AG09309 (cell line): ENCODE data around the gene HTR3C.

Source experiments
- DNase-seq: peaks from one replicate; pipeline ENCODE4 v3.0.0-alpha.2; 2010; ENCODE audit warnings: low read depth
- H3K4me3 ChIP-seq: 2 replicates; pipeline ENCODE4 v1.5.1; 2011; ENCODE audit warnings: mild to moderate bottlenecking, low read depth, low read length, moderate library complexity; ENCODE audit not compliant: control insufficient read depth
- TF ChIP-seq, protein P1 (sequence below): IDR thresholded peaks from 2 replicates; pipeline ENCODE4 v1.5.1; 2011; ENCODE audit warnings: mild to moderate bottlenecking, low read depth, low read length, inconsistent platforms; ENCODE audit not compliant: insufficient read depth, control insufficient read depth; ENCODE audit errors: missing control alignments

HTR3C gene

DNA sequence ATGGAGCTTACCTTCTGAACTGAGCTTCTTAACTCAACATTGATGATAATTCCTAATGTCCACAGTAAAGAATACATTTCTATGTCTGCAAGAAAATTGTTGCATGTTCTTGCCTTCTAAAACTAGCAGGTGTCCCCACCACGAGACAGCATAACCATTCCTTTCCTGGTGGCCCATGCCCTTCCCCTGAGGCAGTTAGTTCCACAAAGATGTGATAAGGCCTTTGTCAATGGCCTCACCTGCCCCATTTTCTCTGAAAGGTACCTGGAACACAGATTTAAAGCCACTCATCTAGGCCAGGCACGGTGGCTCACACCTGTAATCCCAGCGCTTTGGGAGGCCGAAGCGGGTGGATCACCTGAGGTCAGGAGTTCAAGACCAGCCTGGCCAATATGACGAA lies 23.1 kb downstream of the HTR3C start:
- DNase-seq, result no peak
- no peak overlapping the region for H3K4me3 ChIP-seq
- TF ChIP-seq, protein P1, sequence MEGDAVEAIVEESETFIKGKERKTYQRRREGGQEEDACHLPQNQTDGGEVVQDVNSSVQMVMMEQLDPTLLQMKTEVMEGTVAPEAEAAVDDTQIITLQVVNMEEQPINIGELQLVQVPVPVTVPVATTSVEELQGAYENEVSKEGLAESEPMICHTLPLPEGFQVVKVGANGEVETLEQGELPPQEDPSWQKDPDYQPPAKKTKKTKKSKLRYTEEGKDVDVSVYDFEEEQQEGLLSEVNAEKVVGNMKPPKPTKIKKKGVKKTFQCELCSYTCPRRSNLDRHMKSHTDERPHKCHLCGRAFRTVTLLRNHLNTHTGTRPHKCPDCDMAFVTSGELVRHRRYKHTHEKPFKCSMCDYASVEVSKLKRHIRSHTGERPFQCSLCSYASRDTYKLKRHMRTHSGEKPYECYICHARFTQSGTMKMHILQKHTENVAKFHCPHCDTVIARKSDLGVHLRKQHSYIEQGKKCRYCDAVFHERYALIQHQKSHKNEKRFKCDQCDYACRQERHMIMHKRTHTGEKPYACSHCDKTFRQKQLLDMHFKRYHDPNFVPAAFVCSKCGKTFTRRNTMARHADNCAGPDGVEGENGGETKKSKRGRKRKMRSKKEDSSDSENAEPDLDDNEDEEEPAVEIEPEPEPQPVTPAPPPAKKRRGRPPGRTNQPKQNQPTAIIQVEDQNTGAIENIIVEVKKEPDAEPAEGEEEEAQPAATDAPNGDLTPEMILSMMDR, result no peak

DNA sequence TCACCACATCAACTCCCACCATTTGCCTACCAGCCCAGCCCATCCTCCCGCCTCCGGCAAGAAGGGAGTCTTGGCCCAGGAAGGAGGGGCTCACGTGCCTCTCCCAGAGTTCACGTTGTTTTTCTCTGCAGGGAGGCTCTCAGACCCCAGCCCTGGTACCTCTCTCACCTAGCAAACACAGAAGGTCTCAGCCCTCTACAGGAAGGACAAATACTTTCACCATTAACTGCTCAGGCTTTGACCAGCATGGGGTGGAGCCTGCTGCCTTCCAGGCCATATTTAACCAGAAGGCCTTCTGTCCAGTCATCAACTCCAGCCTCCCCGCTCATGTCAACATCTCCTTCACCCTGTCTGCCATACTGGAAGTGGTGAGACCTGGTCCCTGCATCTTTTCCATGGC lies 25.0 kb downstream of the HTR3C start:
- H3K4me3 ChIP-seq, result no peak overlapping the region
- no peak for DNase-seq
- TF ChIP-seq, protein P1, result no peak

- TF ChIP-seq, protein P1, result no peak
- DNase-seq, result no peak
- no peak overlapping the region for H3K4me3 ChIP-seq
Observed at GRCh38 chr3:184078851-184079250, 26.0 kb downstream of the HTR3C start.

GRCh38 chr3:184081116-184081830 lies 28.4 kb downstream of the HTR3C start:
- TF ChIP-seq, protein P1, result no peak
- no peak for DNase-seq
- no peak overlapping the region for H3K4me3 ChIP-seq

GRCh38 chr3:184082034-184082433 lies 29.2 kb downstream of the HTR3C start:
- H3K4me3 ChIP-seq, result no peak overlapping the region
- TF ChIP-seq, protein P1, result no peak
- no peak for DNase-seq

- no peak overlapping the region for H3K4me3 ChIP-seq
- TF ChIP-seq, protein P1, result no peak
- DNase-seq, result no peak
Observed at GRCh38 chr3:184082465-184082864, 29.6 kb downstream of the HTR3C start.
